ENCODE measurements around the gene EXOC6B. TPM values are rescaled to one million over a fixed set of nuclear protein-coding genes. Genes with fewer than 3 reads are reported as not detected.

The EXOC6B gene
- total and polyA plus RNA-seq, 10 of the 15 experiments (the other 5 are each of a cell fraction or from before 2014, with no cell fraction given), result 0.23 to 2.2 (median 1.2) TPM

- TF ChIP-seq, protein P1, sequence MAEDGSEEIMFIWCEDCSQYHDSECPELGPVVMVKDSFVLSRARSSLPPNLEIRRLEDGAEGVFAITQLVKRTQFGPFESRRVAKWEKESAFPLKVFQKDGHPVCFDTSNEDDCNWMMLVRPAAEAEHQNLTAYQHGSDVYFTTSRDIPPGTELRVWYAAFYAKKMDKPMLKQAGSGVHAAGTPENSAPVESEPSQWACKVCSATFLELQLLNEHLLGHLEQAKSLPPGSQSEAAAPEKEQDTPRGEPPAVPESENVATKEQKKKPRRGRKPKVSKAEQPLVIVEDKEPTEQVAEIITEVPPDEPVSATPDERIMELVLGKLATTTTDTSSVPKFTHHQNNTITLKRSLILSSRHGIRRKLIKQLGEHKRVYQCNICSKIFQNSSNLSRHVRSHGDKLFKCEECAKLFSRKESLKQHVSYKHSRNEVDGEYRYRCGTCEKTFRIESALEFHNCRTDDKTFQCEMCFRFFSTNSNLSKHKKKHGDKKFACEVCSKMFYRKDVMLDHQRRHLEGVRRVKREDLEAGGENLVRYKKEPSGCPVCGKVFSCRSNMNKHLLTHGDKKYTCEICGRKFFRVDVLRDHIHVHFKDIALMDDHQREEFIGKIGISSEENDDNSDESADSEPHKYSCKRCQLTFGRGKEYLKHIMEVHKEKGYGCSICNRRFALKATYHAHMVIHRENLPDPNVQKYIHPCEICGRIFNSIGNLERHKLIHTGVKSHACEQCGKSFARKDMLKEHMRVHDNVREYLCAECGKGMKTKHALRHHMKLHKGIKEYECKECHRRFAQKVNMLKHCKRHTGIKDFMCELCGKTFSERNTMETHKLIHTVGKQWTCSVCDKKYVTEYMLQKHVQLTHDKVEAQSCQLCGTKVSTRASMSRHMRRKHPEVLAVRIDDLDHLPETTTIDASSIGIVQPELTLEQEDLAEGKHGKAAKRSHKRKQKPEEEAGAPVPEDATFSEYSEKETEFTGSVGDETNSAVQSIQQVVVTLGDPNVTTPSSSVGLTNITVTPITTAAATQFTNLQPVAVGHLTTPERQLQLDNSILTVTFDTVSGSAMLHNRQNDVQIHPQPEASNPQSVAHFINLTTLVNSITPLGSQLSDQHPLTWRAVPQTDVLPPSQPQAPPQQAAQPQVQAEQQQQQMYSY (CRISPR knock-in tag; IDR thresholded peaks at IDR 0.05), result no peak
- TF ChIP-seq, protein P2, sequence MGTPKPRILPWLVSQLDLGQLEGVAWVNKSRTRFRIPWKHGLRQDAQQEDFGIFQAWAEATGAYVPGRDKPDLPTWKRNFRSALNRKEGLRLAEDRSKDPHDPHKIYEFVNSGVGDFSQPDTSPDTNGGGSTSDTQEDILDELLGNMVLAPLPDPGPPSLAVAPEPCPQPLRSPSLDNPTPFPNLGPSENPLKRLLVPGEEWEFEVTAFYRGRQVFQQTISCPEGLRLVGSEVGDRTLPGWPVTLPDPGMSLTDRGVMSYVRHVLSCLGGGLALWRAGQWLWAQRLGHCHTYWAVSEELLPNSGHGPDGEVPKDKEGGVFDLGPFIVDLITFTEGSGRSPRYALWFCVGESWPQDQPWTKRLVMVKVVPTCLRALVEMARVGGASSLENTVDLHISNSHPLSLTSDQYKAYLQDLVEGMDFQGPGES (IDR thresholded peaks at IDR 0.05), result no peak
- no peak for TF ChIP-seq ZNF207 (IDR thresholded peaks at IDR 0.05; ENCODE audit: borderline replicate concordance)
Measured at GRCh38 chr2:72723769-72724370, 102.0 kb downstream of the EXOC6B start (continued).

DNA sequence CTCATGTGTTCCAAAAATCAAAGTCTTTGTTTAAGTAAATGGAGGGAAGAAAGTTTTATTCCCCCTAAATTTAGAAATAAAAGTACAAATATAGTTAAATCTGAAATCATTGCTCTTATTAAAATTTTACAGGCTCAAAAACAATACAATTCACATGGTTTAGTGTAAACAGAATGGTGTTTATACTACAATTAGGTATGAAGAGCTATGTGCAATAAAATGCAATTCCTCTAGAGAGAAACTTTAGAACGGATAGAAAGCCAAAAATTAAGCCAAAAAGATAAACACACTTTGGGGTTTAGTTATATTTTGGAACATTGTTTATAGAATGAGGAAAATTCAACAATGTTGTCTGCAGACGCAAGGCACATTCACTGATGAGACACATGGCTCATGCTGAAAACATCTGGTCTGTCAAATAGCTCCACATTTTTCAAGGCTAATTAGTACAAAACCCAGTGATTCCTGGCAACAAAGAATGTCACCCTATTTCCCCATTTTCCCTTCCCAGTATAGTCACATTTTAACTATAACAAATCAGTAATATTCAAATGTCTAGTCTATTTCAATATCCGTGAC lies 103.3 kb downstream of the EXOC6B start:
- Histone ChIP-seq H3K36me3 (ENCODE audit: control insufficient read depth in 2 of 2, insufficient read depth in 2 of 2, low read length in 1 of 2) (no peaks in the 10 kb centered on the region), H3K4me3 (no peak overlapping the region), H3K27ac (ENCODE audit: control insufficient read depth, insufficient read depth) (no peak overlapping the region), H4K20me1 (ENCODE audit: control insufficient read depth, insufficient read depth) (no peaks in the 10 kb centered on the region), H3K27me3 (replicated peaks in 1 of 2; ENCODE audit: control insufficient read depth in 2 of 2, insufficient read depth in 2 of 2, low read length in 1 of 2) (no peaks in the 10 kb centered on the region), H3K79me2 (ENCODE audit: control insufficient read depth, insufficient read depth, low read length) (no peaks in the 10 kb centered on the region), H3K9ac (ENCODE audit: control insufficient read depth, insufficient read depth, low read length) (no peak overlapping the region), H3K9me3 (replicated peaks; ENCODE audit: control insufficient read depth, insufficient read depth, low read length) (no peaks in the 10 kb centered on the region), H3K4me1 (ENCODE audit: control insufficient read depth, insufficient read depth, low read length) (no peaks in the 10 kb centered on the region), H2AFZ (ENCODE audit: control insufficient read depth, low read depth, low read length) (no peak overlapping the region), H3K4me2 (ENCODE audit: control insufficient read depth, insufficient read depth) (no peak overlapping the region)
- intact Hi-C loops (cut with micrococcal nuclease; ENCODE audit: unreplicated experiment) (no loop called here), in situ Hi-C loops (cut with MboI) (no loop called here)
- ChIA-PET SMC1A (ENCODE audit: uncharacterized antibody, unreplicated experiment) (no interaction called here), RAD21 (ENCODE audit: unreplicated experiment) (no interaction called here), POLR2A (no interaction called here), CTCF (interaction anchor here (0.6 kb wide), 1 partner anchor 455 kb away, joined by 3 read pairs; no protein-coding TSS in a partner anchor)
- FAIRE-seq (no peak), ATAC-seq (no peak), DNase-seq (ENCODE audit: low read depth, low spot score) (no peak)
- WGBS (ENCODE audit: insufficient coverage, insufficient replicate concordance, low lambda C conversion rate, missing lambda C conversion rate), result 57% methylated on average over 3 of the region's 3 CpGs
- no TSS peak for BruUV-seq (replicated peaks)
- TF ChIP-seq SP1 (IDR thresholded peaks at IDR 0.05; ENCODE audit: low read depth, low read length) (no peak), NR2F1 (conservative IDR thresholded peaks at IDR 0.05) (no peak), RBBP5 (conservative IDR thresholded peaks at IDR 0.05) (no peak), CUX1 (IDR thresholded peaks at IDR 0.05; ENCODE audit: insufficient replicate concordance, low read depth, low read length) (no peak), FOS (IDR thresholded peaks at IDR 0.05; ENCODE audit: borderline replicate concordance, extremely low read depth, insufficient read length) (no peak)
- TF ChIP-seq, protein P3, sequence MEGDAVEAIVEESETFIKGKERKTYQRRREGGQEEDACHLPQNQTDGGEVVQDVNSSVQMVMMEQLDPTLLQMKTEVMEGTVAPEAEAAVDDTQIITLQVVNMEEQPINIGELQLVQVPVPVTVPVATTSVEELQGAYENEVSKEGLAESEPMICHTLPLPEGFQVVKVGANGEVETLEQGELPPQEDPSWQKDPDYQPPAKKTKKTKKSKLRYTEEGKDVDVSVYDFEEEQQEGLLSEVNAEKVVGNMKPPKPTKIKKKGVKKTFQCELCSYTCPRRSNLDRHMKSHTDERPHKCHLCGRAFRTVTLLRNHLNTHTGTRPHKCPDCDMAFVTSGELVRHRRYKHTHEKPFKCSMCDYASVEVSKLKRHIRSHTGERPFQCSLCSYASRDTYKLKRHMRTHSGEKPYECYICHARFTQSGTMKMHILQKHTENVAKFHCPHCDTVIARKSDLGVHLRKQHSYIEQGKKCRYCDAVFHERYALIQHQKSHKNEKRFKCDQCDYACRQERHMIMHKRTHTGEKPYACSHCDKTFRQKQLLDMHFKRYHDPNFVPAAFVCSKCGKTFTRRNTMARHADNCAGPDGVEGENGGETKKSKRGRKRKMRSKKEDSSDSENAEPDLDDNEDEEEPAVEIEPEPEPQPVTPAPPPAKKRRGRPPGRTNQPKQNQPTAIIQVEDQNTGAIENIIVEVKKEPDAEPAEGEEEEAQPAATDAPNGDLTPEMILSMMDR (IDR thresholded peaks at IDR 0.05 in 2 of 3, conservative IDR thresholded peaks at IDR 0.05 in 1 of 3; ENCODE audit: control insufficient read depth in 2 of 3, extremely low read depth in 1 of 3, insufficient read depth in 1 of 3, low read depth in 3 of 3, low read length in 3 of 3), result no peak

All from GM12878 (cell line).